GM20431 (cell line): ENCODE measurements around the gene PIP5K1C.

ENCODE experiments used
- in situ Hi-C: fragments of 300-500 bp; cut with MseI, MboI; formaldehyde crosslinking; loops from one replicate; pipeline ENCODE4 v1.15.0; 2020; ENCODE audit warnings: low sequenced_read_pairs; ENCODE audit not compliant: unreplicated experiment

PIP5K1C gene

DNA sequence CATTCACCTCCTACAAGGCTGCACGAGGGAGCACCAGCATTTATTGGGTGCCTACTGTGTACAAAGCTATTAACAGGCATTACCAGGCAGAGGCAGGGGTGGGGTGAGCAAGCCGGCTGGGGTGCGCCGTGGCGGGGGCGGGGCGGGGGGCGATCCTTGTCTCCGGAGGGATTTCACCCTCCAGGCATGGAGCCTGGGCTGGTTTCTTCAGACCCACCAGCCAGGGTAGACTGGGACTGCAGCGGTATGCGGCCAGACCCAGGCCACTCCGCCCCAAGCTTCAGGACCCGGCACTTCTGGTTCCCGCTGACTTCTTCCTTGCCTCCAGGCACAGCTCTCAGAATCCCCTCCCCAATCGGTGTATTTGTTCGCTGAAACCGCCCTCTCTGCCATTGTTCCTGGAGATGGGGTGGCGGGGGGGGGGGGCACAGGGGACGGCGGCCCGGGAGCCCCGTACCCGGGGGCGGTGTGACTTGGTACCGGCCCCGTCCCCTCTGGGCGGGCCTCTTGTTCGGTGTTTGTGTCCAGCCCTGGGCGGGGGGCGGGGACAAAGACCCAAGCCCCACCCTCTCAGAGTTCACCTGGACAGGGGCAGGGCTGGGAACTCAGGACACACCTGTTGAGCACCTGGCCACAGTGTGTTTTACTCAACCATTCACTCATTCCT lies 22.3 kb upstream of the PIP5K1C start:
- in situ Hi-C loops: no loop called here

DNA sequence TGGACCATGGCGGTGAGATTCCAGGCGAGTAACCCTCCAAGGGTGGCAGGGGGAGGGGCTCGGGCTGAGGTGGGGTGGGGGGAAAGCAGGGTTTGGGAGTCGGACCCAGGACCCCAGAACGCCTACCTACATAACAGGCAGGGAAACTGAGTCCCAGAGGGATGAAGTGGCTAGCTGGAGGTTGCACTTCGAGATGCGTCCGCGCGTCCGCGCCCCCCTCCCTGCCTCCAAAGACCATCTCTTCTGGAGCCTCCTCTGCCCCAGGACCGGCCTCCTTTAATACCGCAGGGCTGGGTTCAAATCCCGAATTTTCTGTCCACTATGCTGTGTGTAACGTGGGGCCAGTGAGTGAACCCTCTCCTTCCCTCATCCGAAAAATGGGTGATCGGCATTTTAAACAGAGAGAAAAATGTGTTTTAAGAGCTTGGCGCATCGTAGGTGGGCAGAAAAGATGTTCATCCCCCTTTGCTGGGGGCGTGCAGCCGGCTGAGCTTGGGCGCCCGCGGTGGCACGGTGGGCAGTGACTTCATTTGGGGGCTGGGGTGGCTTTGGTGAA lies 21.7 kb upstream of the PIP5K1C start:
- in situ Hi-C loops: no loop called here

DNA sequence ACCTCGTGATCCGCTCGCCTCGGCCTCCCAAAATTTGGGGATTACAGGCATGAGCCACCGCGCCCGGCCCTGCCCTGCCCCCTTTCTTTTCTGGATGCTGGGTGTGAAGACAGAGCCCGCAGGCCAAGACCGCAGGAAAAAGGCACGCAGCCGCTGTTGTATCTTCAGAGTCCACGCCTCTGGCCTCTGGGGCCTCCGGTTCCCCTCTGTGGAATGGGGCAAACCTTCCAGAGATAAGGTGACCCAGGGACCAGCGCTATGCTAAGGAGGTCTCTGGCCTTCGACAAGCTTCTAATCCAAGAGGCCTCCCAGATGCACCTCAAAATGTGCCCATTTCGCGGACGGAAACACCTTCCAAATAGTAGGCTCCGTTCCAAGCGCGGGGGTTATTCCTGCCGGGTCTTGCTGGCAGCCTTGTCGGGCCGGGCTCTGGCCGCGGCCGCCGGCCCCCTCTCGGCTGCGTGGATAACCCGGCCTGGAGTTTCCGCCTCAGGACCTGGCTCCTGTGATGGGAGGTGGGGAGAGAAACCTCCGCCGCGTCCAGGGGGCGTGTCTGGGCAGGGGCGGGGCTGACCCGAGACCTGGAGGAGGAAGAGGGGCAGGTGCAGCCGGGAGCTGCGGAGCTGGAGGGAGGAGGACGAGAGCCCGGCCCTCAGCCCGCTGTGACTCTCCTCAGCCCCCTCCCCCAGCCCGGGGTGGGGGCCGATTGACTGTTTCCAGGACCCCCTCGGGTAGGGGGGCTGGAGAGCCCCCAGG lies 21.0 kb upstream of the PIP5K1C start:
- in situ Hi-C loops: no loop called here

- in situ Hi-C loops: no loop called here
These were observed 20.2 kb upstream of the PIP5K1C start for GRCh38 chr19:3720349-3720917.

- in situ Hi-C loops: no loop called here
These were observed 19.6 kb upstream of the PIP5K1C start for GRCh38 chr19:3719868-3720267.

GRCh38 chr19:3716147-3716668 lies 15.9 kb upstream of the PIP5K1C start:
- in situ Hi-C loops: no loop called here

GRCh38 chr19:3712663-3713611 lies 12.7 kb upstream of the PIP5K1C start:
- in situ Hi-C loops: no loop called here

GRCh38 chr19:3710265-3710812 lies 10.1 kb upstream of the PIP5K1C start:
- in situ Hi-C loops: no loop called here

DNA sequence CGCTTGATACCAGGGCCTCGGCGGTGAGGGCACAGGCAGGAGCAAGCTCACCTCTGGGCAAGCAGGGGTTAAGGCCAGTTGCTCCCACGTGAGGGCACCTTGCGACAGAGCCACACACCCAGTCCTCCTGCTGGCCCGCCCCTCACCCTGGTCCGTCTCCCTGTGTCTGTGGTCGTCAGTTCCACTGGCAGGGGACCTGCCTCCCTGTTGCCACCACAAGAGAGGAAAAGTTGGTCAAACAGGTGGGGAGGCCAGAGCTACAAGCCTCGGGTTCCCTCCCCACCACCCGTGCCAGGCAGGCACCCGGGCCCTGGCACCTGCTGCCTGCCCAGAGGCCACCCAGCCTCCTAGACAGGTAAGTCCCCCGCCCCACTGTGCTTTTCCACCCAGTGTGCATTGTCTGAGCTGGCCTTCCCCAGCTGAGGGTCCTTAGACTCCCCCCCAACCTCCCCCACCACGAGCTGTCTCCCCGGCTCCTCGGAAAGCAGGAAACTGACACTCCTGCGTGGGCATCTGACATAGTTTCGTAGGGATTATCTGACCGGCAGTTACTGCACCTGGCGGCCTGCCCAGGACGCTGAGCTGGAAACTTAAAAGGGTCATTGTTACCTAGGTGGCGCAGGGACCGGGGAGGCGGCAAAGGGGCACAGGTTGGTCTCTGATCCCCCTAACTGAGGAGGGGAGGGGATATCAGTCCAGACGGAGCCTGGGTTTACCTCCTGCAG lies 8.1 kb upstream of the PIP5K1C start, which contains the start of gene TJP3:
TJP3 (plus strand) TSS at position 178 of the 725 bp plus-strand sequence. CDS start 20,049 bp downstream, outside the sequence.
- in situ Hi-C loops: no loop called here

GRCh38 chr19:3707868-3708206 lies 7.6 kb upstream of the PIP5K1C start:
- in situ Hi-C loops: no loop called here

DNA sequence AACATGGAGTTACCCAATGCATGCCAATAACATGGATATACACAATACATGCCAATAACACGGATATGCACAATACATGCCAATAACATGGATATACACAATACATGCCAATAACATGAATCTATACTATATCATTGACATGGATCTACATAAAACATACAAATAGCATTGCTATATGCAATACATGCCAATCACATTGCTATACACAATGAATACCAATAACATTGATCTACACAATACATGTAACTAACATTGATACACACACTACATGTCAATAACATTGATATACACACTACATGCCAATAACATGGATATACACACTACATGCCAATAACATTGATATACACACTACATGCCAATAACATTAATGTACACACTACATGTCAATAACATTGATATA lies 932 bp upstream of the PIP5K1C start:
- in situ Hi-C loops: no loop called here

DNA sequence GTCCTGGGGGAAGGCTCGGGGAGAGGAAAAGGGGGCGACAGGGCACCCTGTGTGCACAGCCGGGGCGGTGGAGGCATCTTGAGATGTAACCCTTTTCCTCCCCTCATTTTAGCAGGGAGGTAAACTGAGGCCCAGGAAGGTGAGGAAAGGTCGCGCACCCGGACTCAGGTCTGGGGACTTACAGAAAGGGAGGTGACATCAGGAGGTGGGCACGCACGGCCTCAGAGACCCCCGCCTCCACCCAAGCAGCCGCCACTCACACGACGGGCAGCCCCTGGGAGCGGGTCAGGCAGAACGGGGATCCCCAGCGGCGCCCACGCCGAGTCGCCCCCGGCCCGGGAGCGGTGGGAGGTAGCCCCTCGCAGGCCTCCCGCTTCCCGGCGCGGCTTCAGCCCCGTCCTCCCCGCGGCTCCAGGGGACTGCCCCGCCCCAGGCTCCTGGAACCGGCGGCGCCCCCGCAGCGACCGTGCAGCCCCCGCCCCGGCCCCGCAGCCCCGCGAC lies 477 bp downstream of the PIP5K1C start:
- in situ Hi-C loops: no loop called here

DNA sequence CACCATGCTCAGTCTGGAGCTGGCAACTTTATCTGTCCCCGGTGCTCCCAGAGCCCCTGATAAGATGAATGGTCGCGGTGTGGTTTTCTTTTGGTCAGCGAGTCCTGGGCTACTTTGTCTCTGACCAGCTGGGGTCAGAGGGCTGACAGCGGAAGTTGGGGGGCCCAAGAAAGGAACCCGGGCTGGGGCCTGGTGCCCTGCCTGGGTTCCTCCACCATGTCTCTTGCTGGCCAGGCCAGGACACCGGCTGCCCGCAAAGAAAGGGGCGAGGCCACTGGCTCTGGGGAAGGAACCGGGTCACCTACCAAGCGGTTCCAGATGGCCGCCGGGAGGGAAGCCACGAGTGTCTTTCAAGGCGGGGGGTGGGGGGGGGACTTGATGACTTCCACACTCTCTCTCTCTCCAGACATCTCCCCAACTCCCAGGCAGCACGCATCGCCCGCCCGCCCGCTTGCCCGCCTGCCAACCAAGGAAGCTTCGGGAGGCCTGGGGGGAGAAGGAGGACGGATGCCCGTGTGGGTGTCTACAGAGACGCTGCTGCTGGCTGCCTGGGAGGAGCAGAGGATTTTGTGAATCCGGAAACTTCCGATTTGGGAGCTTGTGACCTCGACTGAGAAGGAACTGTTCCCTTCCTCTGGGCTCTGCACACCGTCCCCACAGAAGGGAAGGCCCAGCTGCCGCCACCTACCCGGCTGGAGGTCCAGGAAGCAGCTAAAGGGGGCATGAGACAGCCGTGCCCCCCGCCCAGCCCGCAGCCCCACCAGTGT lies 1.1 kb downstream of the PIP5K1C start:
- in situ Hi-C loops: no loop called here

DNA sequence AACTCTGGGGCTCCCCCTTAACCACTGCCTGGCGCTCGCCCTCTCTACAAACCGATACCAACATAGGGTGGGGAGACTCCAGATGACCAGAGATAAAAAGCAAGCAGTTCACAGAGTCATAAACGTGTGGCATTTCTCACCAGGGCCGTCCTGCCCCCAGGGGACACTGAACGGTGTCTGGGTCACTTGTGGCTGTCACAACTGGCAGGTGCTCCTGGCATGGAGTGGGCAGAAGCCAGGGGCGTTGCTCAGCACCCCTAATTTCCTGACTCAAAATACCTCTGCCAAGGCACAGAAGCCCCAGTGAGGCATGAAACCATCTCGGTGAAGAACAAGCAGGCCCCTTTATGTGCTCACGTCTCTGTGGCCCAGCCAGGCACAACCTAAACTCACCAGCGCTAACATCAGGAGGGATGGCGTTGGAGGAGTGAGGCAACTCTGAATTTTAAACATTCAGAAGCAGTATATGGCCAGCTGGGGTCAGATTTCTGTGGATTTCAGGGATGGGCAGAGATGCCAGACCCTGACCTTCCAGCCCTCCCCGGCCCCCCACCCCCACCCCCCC lies 1.8 kb downstream of the PIP5K1C start:
- in situ Hi-C loops: no loop called here

- in situ Hi-C loops: no loop called here
These were observed 2.4 kb downstream of the PIP5K1C start for GRCh38 chr19:3697671-3698385.

GRCh38 chr19:3697094-3697493 lies 3.2 kb downstream of the PIP5K1C start:
- in situ Hi-C loops: no loop called here

DNA sequence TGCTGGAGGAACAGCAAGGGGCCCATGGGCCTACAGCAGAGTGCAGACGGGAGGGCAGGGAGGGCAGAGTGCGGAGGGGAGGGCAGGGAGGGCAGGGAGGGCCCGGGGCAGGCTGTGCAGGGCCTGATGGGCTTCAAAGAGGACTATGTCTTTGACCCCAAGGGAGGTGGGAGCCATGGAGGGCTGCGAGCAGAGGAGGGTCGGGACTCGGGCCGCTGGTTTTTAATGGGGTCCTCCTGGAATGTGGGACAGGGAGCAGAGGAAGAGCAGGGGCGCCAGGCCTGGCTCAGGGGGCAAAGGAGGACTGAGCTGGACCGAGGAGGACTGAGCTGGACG lies 3.6 kb downstream of the PIP5K1C start:
- in situ Hi-C loops: no loop called here
